Right lobe of liver (tissue), 6 donors: Measurements from ENCODE around the gene TAGLN2. TPM values are rescaled to one million over a fixed set of nuclear protein-coding genes. Genes with fewer than 3 reads are reported as not detected.

Experiments
- ATAC-seq, 4 donors: fragments of 200-7000 bp; cut with Tn5 transposase; one replicate each; pipeline ENCODE4 v1.9.1; 2020; ENCODE audit warnings: mild to moderate bottlenecking in 4 of 4, moderate library complexity in 4 of 4
- DNase-seq, 3 donors: peaks; one replicate each; pipeline ENCODE4 v3.0.0-alpha.2; 2020
- H3K27ac ChIP-seq, 3 donors: fragments of 200-600 bp; one replicate each; pipeline ENCODE4 v1.8.0; 2022
- H3K27me3 ChIP-seq, 2 donors: fragments of 200-600 bp; one replicate each; pipeline ENCODE4 v1.8.0; 2022
- H3K36me3 ChIP-seq, 4 donors: fragments of 200-600 bp; sonication (generic) in 1 of 4; one replicate each; pipeline versions ENCODE4 v1.5.1 to v1.8.0; 2017 to 2022; ENCODE audit warnings: control low read depth in 1 of 4
- H3K4me1 ChIP-seq, 4 donors: fragments of 200-600 bp; sonication (generic) in 1 of 4; one replicate each; pipeline versions ENCODE4 v1.5.1 to v1.8.0; 2017 to 2022; ENCODE audit warnings: control low read depth in 1 of 4
- H3K4me3 ChIP-seq, 3 donors: fragments of 200-600 bp; one replicate each; pipeline ENCODE4 v1.8.0; 2022
- H3K9me3 ChIP-seq, 4 donors: fragments of 200-600 bp; sonication (generic) in 1 of 4; one replicate each; pipeline versions ENCODE4 v1.5.1 to v1.8.0; 2017 to 2022; ENCODE audit warnings: control low read depth in 1 of 4
- CTCF ChIP-seq, 4 donors: fragments of 200-600 bp in 3 of 4; fragments of 450-650 bp in 1 of 4; IDR thresholded peaks; one replicate each; pipeline versions ENCODE4 v1.5.1 to v1.8.0; 2016 to 2022; ENCODE audit warnings: antibody characterized with exemption in 4 of 4, mild to moderate bottlenecking in 2 of 4
- POLR2A ChIP-seq: fragments of 450-650 bp; IDR thresholded peaks from one replicate; pipeline ENCODE4 v1.6.1; 2017; ENCODE audit warnings: antibody characterized with exemption, mild to moderate bottlenecking
- WGBS: methylation state at CpG from one replicate; pipeline ENCODE4 v1.1.6; 2018; ENCODE audit warnings: low coverage, low lambda C conversion rate; ENCODE audit not compliant: insufficient coverage; ENCODE audit errors: missing lambda C conversion rate; 5-methylcytosine and 5-hydroxymethylcytosine counted together
- intact Hi-C, 2 donors: fragments of 100-400 bp; cut with DNase I; formaldehyde crosslinking; loops; one replicate each; pipeline versions ENCODE4 v1.11.2 to v1.14.1; 2022
- total RNA-seq, 6 experiments: library from RNA; depleted of rRNA in 2 of 6; stranded (reverse); fragments of >200 nt in 2 of 6; fragmentation: NEBNext Ultra II Directional in 3 of 6; extraction: Animal tissue kit (Norgen Biotek cat#: 25700) in 3 of 6; gene quantifications; one replicate each; pipeline versions ENCODE4 v1.1.0 to v1.2.4, GENCODE V29; 2016 to 2023
- donor health status: DM: no; HTN: yes; CAD: no.
- donor health status: DM: no; HTN: no; CAD: no.
- donor health status: DM: no; HTN: no; CAD: no.
- donor health status: DM: no; HTN: yes; CAD: no.
- donor health status: DM: no; HTN: yes; CAD: no.

The TAGLN2 gene
- total RNA-seq, 6 experiments from 2014 or later = 53.2 to 200 (median 117) TPM

- no peak for TF ChIP-seq CTCF (IDR thresholded peaks at IDR 0.05)
- no peak for TF ChIP-seq POLR2A
- 72% methylated on average over 4 of the region's 5 CpGs for WGBS
These were observed 15.8 kb upstream of the TAGLN2 start for GRCh38 chr1:159941141-159941540.

GRCh38 chr1:159940006-159940620 lies 14.8 kb upstream of the TAGLN2 start:
- no peaks in the 10 kb centered on the region for H3K27me3 ChIP-seq
- peaks cover 0 to 6% (median 0%) of the 10 kb centered on the region in 4 donors for H3K36me3 ChIP-seq
- peaks cover 0 to 39% (median 14%) of the 10 kb centered on the region in 4 donors for H3K4me1 ChIP-seq
- WGBS = 89% methylated on average over 10 of the region's 11 CpGs
- ATAC-seq (no peak), DNase-seq (no peak)
- intact Hi-C loops = loop anchor here in 1 of 2 donors (5.0 kb wide), 1 partner anchor 62 kb away; no protein-coding TSS in a partner anchor
- H3K9me3 ChIP-seq = no peaks in the 10 kb centered on the region
- TF ChIP-seq POLR2A = no peak
- TF ChIP-seq CTCF (IDR thresholded peaks at IDR 0.05) = no peak
- H3K4me3 ChIP-seq = no peak overlapping the region
- no peak overlapping the region for H3K27ac ChIP-seq

More at GRCh38 chr1:159941141-159941540, 15.8 kb upstream of the TAGLN2 start:
- no peak for ATAC-seq
- peaks cover 0 to 39% (median 17%) of the 10 kb centered on the region in 4 donors for H3K4me1 ChIP-seq
- H3K27me3 ChIP-seq = no peaks in the 10 kb centered on the region
- H3K9me3 ChIP-seq = no peaks in the 10 kb centered on the region
- intact Hi-C loops = loop anchor here in 1 of 2 donors (5.0 kb wide), 1 partner anchor 61 kb away; no protein-coding TSS in a partner anchor
- no peaks in the 10 kb centered on the region for H3K36me3 ChIP-seq
- H3K4me3 ChIP-seq = no peak overlapping the region
- H3K27ac ChIP-seq = no peak overlapping the region
- no peak for DNase-seq

GRCh38 chr1:159939678-159940002 lies 14.3 kb upstream of the TAGLN2 start:
- Histone ChIP-seq H3K4me1 (peaks cover 0 to 39% (median 11%) of the 10 kb centered on the region in 4 donors), H3K27me3 (no peaks in the 10 kb centered on the region), H3K27ac (no peak overlapping the region), H3K4me3 (no peak overlapping the region), H3K36me3 (peaks cover 0 to 8% (median 0%) of the 10 kb centered on the region in 4 donors), H3K9me3 (no peaks in the 10 kb centered on the region)
- intact Hi-C loops = loop anchor here in 1 of 2 donors (5.0 kb wide), 1 partner anchor 63 kb away; no protein-coding TSS in a partner anchor
- WGBS = 37% methylated on average over 3 of the region's 3 CpGs
- DNase-seq = no peak
- ATAC-seq = no peak
- TF ChIP-seq POLR2A (no peak), CTCF (IDR thresholded peaks at IDR 0.05) (no peak)

- Histone ChIP-seq H3K9me3 (no peaks in the 10 kb centered on the region), H3K27ac (no peak overlapping the region), H3K4me3 (no peak overlapping the region), H3K4me1 (peaks cover 0 to 39% (median 9%) of the 10 kb centered on the region in 4 donors), H3K36me3 (peaks cover 0 to 13% (median 0%) of the 10 kb centered on the region in 4 donors), H3K27me3 (no peaks in the 10 kb centered on the region)
- no peak for DNase-seq
- intact Hi-C loops = no loop called here
- WGBS = 89% methylated on average over 5 of the region's 6 CpGs
- no peak for ATAC-seq
- TF ChIP-seq POLR2A (no peak), CTCF (IDR thresholded peaks at IDR 0.05) (no peak)
These were observed 13.8 kb upstream of the TAGLN2 start for GRCh38 chr1:159938905-159939677.
